HG02981 (cell line): ENCODE measurements around the gene OCSTAMP.

Source experiments
- ATAC-seq: cut with Tn5 transposase; IDR thresholded peaks from one replicate; pipeline ENCODE4 v1.9.1; 2021; ENCODE audit warnings: mild to moderate bottlenecking, moderate library complexity; ENCODE audit not compliant: unreplicated experiment

OCSTAMP gene

GRCh38 chr20:46520976-46521579 lies 29.4 kb downstream of the OCSTAMP start:
- ATAC-seq = no peak

- no peak for ATAC-seq
Measured at GRCh38 chr20:46520540-46520939, 29.9 kb downstream of the OCSTAMP start.

- no peak for ATAC-seq
Measured at GRCh38 chr20:46519471-46520068, 30.9 kb downstream of the OCSTAMP start.

- no peak for ATAC-seq
Measured at GRCh38 chr20:46512943-46513844, 37.3 kb downstream of the OCSTAMP start, which contains the start of gene ZNF334. TSS of gene ZNF334 (minus strand) at chr20:46513559. CDS start at chr20:46512102, 1,457 bp downstream.

GRCh38 chr20:46509523-46509922 lies 40.9 kb downstream of the OCSTAMP start:
- no peak for ATAC-seq

GRCh38 chr20:46507760-46508407 lies 42.6 kb downstream of the OCSTAMP start:
- no peak for ATAC-seq

GRCh38 chr20:46505506-46505905 lies 44.9 kb downstream of the OCSTAMP start:
- no peak for ATAC-seq

GRCh38 chr20:46501961-46502360 lies 48.5 kb downstream of the OCSTAMP start:
- ATAC-seq = no peak

- no peak for ATAC-seq
Measured at GRCh38 chr20:46501337-46501942, 49.0 kb downstream of the OCSTAMP start.

GRCh38 chr20:46494077-46494476 lies 56.4 kb downstream of the OCSTAMP start:
- no peak for ATAC-seq

GRCh38 chr20:46491354-46491753 lies 59.1 kb downstream of the OCSTAMP start:
- no peak for ATAC-seq
